Cardiac atrium fibroblast (primary cell): ENCODE data around the gene MRPL19. TPM values are rescaled to one million over a fixed set of nuclear protein-coding genes. Genes with fewer than 3 reads are reported as not detected.

Source experiments
- total RNA-seq: library from RNA; depleted of rRNA; stranded (reverse); fragments of >200 nt; gene quantifications from 2 replicates; pipeline ENCODE4 v1.2.3, GENCODE V29; 2015

The MRPL19 gene
- total RNA-seq = 24.4 and 38.9 TPM in 2 replicates

DNA sequence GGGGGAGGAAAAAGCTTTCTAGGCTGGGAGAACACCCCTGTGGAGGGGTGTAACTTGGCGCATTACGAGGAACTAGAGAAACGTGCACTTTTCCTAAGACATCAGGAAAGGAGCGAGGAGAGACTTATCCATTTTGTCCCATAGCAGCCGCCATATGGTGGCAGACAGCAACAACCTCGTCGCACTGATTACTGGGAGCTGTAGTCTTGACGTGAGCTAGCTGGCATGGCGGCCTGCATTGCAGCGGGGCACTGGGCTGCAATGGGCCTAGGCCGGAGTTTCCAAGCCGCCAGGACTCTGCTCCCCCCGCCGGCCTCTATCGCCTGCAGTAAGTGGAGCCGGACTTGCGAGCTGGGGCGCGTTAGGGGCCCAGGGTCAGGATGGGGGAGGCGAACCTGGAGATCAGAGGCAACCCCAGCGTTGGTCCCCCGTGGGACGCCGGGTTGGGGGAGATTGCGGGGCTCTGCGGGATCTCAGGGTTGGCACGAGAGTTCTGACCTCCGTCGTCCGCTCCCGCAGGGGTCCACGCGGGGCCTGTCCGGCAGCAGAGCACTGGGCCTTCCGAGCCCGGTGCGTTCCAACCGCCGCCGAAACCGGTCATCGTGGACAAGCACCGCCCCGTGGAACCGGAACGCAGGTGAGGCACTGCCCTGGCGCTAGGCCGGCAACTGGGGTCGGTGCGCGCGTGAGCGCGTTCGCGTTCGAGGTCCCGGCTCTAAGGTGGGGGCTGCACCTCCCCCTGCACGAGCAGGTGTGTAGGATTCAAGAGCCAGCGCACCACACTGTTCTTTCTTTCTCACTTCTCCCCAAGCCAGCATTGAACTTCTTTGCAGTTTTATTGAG, at the start of gene MRPL19:
Gene MRPL19 (plus strand): TSS at position 201 of the 843 bp plus-strand sequence. CDS start 25 bp downstream, at position 226.

DNA sequence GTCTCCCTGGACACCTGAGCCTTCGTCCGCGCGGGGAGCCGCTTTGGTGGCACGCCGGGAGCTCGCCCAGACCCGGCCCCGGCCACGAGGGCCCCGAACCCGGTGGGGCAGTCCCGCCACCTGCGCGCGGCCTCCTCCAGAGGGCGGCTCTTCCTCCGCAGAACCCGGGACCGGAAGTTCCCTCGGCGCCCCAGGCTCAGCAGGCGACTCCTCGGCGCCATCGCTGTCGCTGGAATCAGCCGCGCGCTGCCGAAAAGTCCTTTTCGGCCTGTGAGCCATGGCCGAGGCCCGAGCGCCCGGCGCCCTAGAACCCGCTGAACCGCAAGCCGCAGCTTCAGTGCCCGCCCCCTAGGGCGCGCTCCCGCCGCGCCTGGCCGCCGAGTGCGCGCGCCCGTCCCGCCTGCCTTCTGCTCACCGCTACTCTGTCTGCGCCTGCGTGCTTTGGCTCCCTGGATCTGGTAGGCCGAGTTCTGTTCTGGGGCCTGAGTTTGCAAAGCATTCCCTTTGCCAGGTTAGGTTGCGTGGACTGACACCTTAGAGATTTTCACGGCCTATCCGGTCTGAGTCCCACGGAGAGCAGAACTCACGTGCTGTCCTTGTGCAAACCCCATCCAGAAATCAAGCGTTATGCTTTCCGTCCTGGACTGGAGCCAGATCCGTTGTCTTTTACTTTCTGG, 64.1 kb downstream of the MRPL19 start, which contains the start of gene GCFC2:
Gene GCFC2 (minus strand): TSS at position 339 of the 677 bp plus-strand sequence. CDS start 60 bp downstream, at position 279.

Other genes starting within 250 kb of the MRPL19 start
- 11.9 and 19.3 TPM in 2 replicates for gene EVA1A, start 85.8 kb upstream of the MRPL19 start, total RNA-seq
- 10.4 and 27.1 TPM in 2 replicates for gene GCFC2, start 64.1 kb downstream of the MRPL19 start, total RNA-seq